Measurements from ENCODE around the gene COL6A1.
A peak's percentile ranks its signal among the peaks of the same experiment; 100 is the strongest.

COL6A1 gene, protein sequence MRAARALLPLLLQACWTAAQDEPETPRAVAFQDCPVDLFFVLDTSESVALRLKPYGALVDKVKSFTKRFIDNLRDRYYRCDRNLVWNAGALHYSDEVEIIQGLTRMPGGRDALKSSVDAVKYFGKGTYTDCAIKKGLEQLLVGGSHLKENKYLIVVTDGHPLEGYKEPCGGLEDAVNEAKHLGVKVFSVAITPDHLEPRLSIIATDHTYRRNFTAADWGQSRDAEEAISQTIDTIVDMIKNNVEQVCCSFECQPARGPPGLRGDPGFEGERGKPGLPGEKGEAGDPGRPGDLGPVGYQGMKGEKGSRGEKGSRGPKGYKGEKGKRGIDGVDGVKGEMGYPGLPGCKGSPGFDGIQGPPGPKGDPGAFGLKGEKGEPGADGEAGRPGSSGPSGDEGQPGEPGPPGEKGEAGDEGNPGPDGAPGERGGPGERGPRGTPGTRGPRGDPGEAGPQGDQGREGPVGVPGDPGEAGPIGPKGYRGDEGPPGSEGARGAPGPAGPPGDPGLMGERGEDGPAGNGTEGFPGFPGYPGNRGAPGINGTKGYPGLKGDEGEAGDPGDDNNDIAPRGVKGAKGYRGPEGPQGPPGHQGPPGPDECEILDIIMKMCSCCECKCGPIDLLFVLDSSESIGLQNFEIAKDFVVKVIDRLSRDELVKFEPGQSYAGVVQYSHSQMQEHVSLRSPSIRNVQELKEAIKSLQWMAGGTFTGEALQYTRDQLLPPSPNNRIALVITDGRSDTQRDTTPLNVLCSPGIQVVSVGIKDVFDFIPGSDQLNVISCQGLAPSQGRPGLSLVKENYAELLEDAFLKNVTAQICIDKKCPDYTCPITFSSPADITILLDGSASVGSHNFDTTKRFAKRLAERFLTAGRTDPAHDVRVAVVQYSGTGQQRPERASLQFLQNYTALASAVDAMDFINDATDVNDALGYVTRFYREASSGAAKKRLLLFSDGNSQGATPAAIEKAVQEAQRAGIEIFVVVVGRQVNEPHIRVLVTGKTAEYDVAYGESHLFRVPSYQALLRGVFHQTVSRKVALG

DNA sequence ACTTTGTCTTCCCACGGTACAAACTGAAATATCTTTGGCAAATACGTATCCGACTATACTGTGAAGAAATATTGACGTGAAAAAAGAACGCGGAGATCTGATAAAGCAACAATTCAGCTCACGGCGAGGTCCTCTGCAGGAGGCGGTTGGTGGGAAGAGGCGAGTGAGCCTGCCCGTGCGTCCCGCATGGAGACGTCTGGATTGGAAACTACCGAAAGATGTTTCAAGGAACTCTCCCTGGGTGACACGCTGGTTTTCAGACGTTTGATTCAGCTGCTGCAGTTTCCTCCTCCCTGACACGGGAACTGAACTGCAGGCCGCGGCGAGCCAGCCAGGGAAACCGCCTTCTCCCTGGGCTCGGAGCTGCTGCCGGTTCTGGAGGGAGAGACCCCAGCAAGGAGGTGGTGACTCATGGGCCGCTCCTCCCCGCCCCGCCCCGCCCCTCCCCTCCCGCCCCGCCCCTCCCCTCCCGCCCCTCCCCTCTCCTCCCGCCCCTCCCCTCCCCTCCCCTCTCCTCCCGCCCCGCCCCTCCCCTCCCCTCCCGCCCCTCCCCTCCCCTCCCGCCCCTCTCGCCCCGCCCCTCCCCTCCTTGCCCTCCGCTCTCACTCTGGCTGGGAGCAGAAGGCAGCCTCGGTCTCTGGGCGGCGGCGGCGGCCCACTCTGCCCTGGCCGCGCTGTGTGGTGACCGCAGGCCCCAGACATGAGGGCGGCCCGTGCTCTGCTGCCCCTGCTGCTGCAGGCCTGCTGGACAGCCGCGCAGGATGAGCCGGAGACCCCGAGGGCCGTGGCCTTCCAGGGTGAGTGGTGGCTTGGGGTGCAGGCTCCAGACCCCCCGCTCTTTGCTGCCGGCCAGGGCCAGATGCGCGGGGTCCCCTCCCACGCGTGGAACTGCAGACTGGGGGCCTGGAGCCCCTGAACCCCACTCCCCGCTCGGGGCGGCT, at the start of gene COL6A1:
TSS of gene COL6A1 (plus strand) at position 620 of the 941 bp plus-strand sequence. CDS start at position 701, 81 bp downstream.
- DNase-seq = peak; percentile 79

DNA sequence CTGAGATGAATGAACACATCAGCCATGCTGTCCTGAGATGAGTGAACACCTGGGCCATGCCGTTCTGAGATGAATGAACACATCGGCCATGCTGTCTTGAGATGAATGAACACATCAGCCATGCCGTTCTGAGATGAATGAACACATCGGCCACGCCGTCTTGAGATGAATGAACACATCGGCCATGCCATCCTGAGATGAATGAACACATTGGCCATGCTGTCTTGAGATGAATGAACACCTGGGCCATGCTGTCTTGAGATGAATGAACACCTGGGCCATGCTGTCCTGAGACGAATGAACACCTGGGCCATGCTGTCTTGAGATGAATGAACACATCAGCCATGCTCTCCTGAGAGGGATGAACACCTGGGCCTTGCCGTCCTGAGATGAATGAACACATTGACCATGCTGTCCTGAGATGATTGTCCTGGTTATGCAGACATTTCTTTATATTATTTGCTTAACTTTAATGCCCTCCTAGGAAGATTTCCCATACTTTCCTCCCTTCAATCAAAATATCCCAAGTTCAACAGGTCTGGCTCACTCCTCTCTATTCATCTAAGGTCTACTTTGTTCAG, 48.6 kb upstream of the COL6A1 start:
- no peak for DNase-seq

DNA sequence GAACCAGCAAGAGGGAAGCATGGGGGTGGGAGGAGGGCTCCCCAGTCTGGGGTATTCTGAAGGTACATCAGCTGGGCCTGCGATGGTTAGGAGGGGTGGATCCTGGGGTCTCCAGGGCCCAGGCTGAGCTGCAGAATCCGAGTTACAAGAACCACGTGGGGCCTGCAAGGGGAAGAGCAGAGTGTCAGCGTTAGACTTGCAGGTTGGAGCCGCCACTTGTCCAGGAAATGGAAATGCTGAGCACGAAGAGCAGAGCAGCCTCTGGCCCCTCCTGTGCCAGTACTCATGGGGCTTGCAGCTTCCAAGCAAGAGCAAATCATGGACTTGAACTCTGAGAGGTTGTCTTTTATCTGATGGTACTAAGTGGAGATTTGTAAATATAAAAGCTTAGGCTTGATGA, 47.5 kb upstream of the COL6A1 start:
- DNase-seq = no peak

DNA sequence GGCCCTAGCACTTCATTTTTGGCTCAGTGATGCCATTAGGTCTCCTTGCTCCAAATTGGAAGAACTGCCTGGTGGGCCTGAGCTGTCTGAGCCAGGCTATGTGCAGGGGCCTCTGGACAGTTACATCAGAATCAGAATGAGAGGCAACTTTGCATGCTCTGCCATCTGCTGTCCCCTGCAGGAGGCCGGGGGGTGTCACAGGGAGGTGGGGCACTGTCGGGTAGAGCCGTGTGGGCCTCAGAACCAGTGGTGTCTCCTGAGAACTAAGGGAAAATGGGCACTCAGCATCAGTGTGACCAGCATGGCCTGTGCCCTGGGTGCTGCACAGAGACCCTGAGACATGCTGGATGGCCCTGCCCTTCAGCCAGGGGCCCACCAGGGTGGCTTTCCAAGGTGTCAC, 47.0 kb upstream of the COL6A1 start:
- DNase-seq = no peak

DNA sequence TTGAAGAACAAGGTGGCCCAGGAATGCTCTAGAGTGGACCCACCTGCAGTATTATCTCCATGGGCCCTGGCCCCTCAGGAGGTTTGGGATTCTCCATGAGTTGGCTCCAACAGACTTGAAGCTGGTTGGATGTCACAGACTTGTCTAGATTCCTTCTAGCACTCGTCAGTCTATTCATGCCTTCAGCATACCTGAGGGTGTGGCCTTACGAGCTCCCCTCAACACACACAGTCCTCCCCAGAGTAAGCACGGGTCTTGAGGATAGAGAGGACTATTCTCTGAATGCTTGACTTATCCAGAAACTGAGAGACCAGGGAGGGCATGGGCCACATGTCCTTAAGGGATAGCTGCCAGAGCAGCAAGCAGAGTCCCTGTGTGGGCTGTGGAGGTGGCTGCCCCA, 45.9 kb upstream of the COL6A1 start:
- DNase-seq = no peak

DNA sequence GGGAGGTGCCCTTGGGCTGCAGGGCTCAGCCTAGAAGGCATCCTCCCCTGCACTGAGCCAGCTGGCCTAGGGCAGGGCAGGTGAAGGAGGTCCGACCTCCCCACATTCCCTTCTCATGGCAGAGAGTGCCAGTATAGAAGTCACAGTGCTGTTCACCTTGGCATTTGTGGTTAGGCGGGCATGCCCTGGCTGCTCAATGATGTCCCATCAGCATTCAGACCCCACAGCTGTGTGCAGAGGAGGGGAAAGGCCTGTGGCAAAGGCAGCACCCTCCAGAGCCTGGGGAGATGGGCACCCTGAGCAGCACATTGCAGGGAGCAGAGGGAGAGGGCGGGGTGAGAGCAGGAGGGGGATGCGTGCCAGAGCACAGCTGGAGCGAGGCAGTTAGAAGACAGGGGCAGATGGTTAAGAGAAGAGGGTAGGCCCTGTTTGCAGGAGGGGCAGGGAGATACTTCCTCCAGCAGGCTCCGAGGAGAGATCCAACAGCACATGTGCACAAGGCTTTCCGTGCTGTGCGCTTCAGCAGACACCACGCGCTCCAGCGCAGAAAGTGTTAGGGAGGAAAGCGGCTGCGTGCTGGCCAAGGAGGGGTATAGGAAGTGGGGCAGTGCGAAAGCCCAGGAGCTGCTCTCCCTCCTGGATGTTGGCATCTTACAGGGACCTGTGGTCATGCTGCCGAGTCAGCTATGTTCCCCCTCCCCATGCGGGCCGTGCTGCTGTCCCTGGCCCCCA, 43.7 kb upstream of the COL6A1 start:
- no peak for DNase-seq

DNA sequence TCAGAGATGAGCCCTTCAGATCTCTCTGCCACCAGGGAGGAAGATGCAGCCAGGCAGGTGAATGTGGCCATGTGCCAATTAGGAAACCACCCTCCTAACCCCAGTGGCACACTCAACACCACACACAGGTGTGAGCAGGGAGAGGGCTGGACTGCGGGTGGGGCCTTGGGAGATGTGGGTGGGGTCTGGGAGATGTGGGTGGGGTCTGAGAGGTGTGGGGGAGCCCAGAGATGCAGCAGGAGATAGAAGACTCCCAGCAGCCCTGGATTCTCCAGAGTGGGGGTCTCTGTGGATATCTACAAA, 43.2 kb upstream of the COL6A1 start:
- DNase-seq = no peak

DNA sequence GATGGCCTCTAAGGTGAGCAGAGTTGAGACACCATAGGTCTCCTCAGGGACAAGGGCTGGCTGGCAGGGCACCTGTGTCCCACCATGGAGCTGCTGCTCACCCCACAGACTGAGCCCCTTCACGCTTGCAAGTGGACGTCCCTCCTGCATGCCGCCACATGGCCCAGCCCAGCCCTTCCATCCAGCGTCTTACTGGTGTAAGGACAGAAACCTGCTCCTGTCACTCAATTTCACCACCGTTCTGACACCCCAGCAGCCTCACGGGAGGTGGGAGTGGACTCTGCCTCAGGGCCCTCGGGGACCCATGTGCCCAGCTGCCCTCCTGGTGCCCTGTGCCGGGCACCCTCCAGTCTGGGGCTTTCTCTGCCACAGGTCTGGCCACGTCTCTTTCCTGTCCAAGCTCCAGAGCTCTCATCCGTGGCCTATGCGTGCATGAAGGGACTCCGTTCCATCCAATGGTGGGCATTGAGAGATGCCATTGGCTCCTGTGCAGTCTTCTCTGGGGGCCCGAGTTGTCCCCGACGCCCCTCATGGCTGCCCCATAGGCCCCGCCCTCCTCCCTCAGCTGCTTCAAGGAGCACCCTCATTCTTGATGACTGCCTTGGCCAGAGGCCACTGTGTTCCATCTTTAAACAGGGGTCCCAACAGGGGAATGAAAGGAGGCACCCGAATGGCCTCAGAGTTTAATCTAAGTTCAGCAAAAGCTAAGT, 42.6 kb upstream of the COL6A1 start:
- no peak for DNase-seq

DNA sequence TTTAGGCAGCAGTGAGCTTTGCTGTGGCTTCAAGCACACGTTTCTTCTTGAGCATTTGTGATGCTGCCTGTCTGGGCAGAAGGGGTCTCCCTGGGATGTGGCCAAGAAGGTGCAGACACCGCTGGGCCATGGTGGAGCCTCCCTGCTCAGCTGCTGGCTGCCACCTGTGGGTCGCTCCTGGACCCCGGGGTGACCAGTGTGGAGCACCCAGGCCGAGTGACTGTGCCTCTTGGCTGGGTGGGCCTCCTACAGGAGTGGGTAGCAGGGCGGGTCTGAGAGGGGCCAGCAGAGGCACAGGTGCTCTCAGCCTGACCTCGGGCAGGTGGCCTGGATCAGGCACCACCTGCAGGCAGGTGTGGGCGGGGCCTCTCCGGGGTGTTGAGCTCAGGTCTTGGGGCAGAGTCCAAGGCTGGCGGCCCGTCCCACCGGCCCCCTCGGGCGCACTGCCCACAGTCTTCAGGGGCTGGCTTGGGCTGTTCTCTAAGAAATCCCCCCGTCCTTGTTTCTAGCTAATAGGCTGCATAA, 42.0 kb upstream of the COL6A1 start:
- no peak for DNase-seq

DNA sequence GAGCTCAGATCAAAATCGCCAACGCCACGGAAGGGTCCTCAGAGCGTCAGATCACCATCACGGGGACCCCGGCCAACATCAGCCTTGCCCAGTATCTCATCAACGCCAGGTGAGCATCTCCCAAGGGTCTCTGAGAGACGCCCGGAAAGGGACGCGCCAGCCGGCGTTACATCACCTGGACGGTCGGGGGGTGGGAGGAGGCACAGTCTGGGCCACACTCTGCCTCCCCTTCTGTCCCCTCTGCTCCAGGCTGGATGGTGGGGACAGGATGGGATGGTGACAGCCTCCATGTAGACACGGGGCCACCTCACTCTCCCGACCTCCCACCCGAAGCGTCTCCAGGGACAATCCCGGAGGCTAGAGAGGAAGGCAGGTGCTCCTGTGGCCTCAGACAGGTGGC, 41.5 kb upstream of the COL6A1 start:
- DNase-seq = no peak

DNA sequence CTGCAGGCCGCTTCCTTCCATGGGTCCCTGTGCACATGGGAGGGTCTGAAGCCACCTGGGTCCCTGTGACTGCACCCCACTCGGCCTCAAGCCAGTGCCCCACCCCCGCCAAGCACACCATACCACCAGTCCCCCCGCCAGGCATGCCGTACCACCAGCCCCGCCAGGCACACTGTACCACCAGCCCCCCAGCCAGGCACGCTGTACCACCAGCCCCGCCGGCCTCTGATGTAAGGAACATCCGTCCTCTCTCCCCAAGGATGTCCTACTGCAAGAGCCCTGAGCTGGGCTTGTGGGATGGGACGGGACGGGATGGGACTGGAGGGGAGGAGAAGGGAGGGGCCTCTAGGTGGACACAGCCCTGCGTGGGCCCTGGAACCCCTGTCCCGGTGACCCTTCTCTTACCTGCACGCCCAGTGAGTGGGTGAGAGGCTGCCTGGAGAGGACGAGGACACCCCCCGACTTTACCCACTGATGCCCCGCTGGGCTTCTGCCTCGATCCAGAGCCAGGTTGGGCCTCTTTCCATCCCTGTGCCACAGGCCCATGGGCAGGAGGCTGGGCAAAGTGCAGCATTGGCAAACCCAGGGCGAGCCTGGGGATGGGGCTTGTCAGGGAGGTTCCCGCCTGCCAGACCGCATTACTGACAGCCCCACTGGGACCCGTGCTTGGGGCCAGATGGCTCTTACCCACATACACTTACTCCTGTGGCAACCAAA, 40.8 kb upstream of the COL6A1 start:
- no peak for DNase-seq

DNA sequence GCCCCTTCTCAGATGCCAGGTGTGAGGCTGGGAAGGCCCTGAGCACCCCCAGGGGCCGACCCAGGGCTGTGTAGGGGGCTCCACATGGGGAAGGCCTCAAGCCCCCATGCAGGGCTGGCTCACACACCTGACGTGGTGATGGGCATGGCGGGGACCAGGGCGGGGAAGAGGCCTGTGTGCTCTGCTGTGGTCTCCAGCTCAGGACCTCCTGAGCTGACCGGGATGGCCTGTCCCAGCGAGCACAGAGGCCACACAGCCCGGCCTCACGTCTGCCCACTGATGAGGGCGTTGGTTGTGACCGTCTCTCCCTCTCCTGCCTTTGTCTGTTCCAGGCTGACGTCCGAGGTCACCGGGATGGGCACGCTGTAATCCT, 40.2 kb upstream of the COL6A1 start:
- DNase-seq = no peak

DNA sequence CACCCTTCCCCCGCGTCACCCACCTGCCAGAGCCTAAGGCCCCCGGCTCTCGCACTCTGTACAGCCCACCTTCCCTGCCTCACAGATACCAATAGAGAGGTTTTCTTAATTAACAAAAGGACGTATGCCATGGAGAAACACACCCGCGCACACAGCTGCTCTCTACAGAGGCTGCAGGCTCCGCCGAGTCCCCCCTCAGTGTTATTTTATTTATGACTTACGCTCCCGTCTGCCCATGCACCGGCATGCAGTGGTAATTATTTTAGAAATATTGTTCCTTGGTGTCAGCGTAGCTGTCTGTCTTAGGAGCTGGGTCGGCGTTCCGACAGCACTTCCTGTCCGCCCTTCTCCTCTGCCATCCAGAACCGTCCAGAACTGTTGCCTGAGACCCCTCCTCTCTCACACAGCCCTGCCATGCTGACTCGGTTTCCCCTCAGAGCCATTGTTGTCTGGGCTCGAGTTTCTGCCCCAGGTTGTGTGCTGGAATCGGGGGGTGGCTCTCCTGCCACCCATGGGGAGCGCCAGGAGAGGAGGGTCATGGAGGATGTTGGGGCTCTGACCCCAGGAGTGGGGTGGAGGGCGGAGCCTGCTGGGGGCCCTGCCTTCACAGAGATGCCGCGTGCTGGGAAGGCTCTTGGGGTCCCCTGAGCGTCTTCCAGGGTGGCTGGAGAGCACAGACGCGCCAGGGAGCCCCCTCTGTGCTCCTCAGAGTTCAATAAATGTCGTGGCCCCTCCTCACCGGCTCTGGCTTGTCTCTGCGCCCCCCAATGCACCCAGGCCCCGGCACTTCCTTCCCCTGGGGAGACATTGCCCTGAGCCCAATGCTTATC, 39.6 kb upstream of the COL6A1 start:
- DNase-seq = no peak

DNA sequence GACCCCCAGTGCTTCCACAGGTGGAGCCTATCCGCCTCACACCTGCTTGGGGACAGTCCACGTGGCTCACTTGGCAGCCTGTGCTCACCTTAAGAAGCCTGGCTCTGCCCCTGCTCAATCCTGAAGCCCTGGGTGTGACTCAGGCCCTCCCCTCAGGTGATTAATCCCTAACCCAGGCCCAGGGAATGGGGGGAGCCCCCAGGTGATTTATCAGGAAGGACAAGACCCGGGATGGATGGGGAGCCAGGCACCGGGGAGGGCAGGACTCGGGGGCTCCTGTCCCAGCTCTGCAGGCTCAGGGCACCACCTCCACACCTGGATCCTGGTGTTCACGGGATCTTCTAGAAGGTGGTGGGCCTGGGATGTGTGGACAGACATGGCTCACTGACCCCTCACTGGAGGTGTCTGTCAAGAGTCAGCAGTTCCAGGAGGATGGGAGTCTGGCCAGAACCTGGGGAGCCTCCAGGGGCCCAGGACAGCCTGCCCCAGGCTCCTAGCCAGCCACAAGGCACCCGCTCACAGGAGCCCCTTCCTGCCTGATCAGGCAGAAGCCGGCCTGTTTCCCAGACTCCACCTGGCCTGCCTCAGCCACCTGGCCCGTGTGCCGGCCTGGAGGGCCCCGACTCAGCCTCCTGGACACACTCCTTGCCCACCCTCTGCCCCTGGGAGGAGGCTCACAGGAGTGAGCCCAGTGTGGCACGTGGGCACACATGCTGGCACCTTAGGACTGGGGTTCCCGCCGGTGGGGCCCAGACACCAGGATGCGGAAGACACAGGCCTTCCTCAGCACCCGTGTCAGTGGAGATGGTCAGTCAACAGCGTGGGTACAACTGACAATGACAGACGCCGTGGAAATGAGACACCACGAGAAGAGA, 38.6 kb upstream of the COL6A1 start:
- no peak for DNase-seq

DNA sequence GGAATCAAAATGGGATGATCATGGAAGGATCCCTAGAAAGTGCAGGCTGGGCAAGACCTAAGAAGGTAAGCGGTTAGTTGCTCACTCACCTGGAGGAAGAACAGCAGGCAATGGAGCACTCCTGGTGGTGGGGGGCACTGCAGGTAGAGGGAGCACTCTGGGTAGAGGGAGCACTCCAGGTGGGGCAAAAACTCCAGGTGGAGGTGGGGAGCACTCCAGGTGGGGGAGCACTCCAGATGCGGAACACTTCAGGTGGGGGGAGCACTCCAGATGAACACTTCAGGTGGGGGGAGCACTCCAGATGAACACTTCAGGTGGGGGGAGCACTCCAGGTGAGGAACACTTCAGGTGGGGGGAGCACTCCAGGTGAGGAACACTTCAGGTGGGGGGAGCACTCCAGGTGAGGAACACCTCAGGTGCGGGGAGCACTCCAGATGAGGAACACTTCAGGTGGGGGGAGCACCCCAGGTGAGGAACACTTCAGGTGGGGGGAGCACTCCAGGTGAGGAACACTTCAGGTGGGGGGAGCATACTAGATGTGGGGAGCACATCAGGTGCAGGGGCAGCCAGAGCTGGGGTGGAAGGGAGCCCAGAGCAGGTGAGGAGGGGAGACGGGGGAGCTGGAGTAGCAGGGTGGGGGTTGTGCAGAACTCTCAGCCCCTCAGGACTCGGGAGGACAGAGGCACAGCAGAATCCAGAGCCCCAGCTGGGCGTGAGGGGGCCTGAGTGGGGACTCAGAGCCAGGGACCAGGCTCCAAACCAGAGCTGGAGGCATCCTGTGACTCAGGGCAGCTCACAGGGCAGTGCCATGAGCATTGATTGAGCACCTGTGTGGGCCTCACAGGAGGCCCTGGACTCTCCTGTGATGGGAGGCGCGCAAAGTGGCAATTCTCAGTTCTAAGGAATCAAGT, 37.7 kb upstream of the COL6A1 start:
- no peak for DNase-seq

DNA sequence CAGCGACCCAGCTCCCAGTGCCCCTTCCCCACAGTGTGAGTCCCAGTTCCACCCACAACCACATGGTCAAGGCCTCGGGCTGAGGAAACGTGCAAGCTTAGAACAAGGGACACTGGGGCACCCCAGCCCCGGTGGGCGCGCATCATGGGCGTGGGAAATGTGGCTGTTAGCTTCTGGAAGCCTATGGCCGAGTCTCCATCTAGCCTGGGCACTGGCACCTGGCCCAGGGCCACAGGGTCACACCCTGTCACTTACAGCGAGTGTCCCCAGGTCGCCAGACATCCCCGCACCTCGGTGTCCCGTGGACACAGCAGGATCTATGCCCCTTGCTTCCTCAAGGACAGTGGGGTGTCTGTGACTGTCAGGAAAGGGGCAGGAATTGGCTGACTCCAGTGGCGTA, 37.0 kb upstream of the COL6A1 start:
- DNase-seq = no peak
